Measurements from ENCODE around the gene TNFRSF6B. TPM values are rescaled to one million over a fixed set of nuclear protein-coding genes. Genes with fewer than 3 reads are reported as not detected.
"Not testable (repeated sequence)": the region's sequence is repeated elsewhere in the genome, so short reads cannot be mapped to it uniquely, and the experiment has no call there.

TNFRSF6B gene
- total RNA-seq, 1 donor from 2014 or later = not detected

GRCh38 chr20:63711085-63711645 lies 14.7 kb downstream of the TNFRSF6B start:
- DNase-seq (no peak), ATAC-seq (ENCODE audit: low read depth) (no peak)
- no peaks in the 10 kb centered on the region for H3K27me3 Mint-ChIP-seq
- intact Hi-C loops (cut with micrococcal nuclease) = no loop called here
- no peak for TF ChIP-seq CTCF (IDR thresholded peaks at IDR 0.05)
- POLR2A ChIA-PET = interaction anchor here (0.6 to 0.7 kb wide), 5 partner anchors 75 to 854 kb away, joined by 3 to 5 read pairs (median 3); no protein-coding TSS in a partner anchor
- H3K36me3 Mint-ChIP-seq (ENCODE audit: low read depth) = peaks cover 67% of the 10 kb centered on the region
- CTCF ChIA-PET = no interaction called here
- H3K9me3 Mint-ChIP-seq = peaks cover 5% of the 10 kb centered on the region
- H3K4me3 Mint-ChIP-seq = peak overlapping the region; percentile 35
- H3K4me1 Mint-ChIP-seq = peaks cover 39% of the 10 kb centered on the region
- H3K27ac Mint-ChIP-seq = no peak overlapping the region

GRCh38 chr20:63712191-63712590 lies 15.7 kb downstream of the TNFRSF6B start:
- no peak overlapping the region for H3K4me3 Mint-ChIP-seq
- intact Hi-C loops (cut with micrococcal nuclease) = no loop called here
- no peaks in the 10 kb centered on the region for H3K27me3 Mint-ChIP-seq
- ATAC-seq (ENCODE audit: low read depth) = no peak
- H3K36me3 Mint-ChIP-seq (ENCODE audit: low read depth) = peaks cover 67% of the 10 kb centered on the region
- H3K4me1 Mint-ChIP-seq = peaks cover 30% of the 10 kb centered on the region
- ChIA-PET CTCF (no interaction called here), POLR2A (interaction anchor here (0.7 kb wide), 3 partner anchors 15 to 191 kb away, joined by 3 read pairs; no protein-coding TSS in a partner anchor)
- no peak for DNase-seq
- no peak overlapping the region for H3K27ac Mint-ChIP-seq
- H3K9me3 Mint-ChIP-seq = peaks cover 7% of the 10 kb centered on the region
- no peak for TF ChIP-seq CTCF (IDR thresholded peaks at IDR 0.05)

GRCh38 chr20:63714858-63715257 lies 18.4 kb downstream of the TNFRSF6B start:
- peaks cover 19% of the 10 kb centered on the region for H3K4me1 Mint-ChIP-seq
- no peak overlapping the region for H3K27ac Mint-ChIP-seq
- DNase-seq = no peak
- peaks cover 78% of the 10 kb centered on the region for H3K36me3 Mint-ChIP-seq (ENCODE audit: low read depth)
- H3K27me3 Mint-ChIP-seq = no peaks in the 10 kb centered on the region
- H3K9me3 Mint-ChIP-seq = peaks cover 13% of the 10 kb centered on the region
- no peak overlapping the region for H3K4me3 Mint-ChIP-seq
- TF ChIP-seq CTCF (IDR thresholded peaks at IDR 0.05) = no peak
- CTCF ChIA-PET = no interaction called here
- POLR2A ChIA-PET = interaction anchor here (0.7 kb wide), 1 partner anchor 26 kb away, joined by 3 read pairs; no protein-coding TSS in a partner anchor
- intact Hi-C loops (cut with micrococcal nuclease) = no loop called here
- ATAC-seq (ENCODE audit: low read depth) = no peak

- Mint-ChIP-seq H3K4me3 (no peak overlapping the region), H3K27ac (no peak overlapping the region), H3K27me3 (no peaks in the 10 kb centered on the region), H3K4me1 (peaks cover 9% of the 10 kb centered on the region), H3K9me3 (peaks cover 13% of the 10 kb centered on the region), H3K36me3 (ENCODE audit: low read depth) (peaks cover 73% of the 10 kb centered on the region)
- no peak for ATAC-seq (ENCODE audit: low read depth)
- CTCF ChIA-PET = interaction anchor here (0.8 kb wide), 1 partner anchor 149 kb away, joined by 3 read pairs; no protein-coding TSS in a partner anchor
- POLR2A ChIA-PET = no interaction called here
- no peak for DNase-seq
- no peak for TF ChIP-seq CTCF (IDR thresholded peaks at IDR 0.05)
- intact Hi-C loops (cut with micrococcal nuclease) = no loop called here
These were observed 22.5 kb downstream of the TNFRSF6B start for GRCh38 chr20:63718996-63719395.

GRCh38 chr20:63722967-63723622 lies 26.6 kb downstream of the TNFRSF6B start:
- intact Hi-C loops (cut with micrococcal nuclease); POLR2A ChIA-PET; H3K27ac Mint-ChIP-seq; H3K27me3 Mint-ChIP-seq; ATAC-seq (ENCODE audit: low read depth); H3K4me3 Mint-ChIP-seq; DNase-seq; CTCF ChIA-PET: not testable (repeated sequence)
- peaks cover 16% of the 10 kb centered on the region for H3K4me1 Mint-ChIP-seq
- peaks cover 61% of the 10 kb centered on the region for H3K36me3 Mint-ChIP-seq (ENCODE audit: low read depth)
- H3K9me3 Mint-ChIP-seq = peaks cover 11% of the 10 kb centered on the region

- ATAC-seq (ENCODE audit: low read depth); H3K27ac Mint-ChIP-seq; H3K9me3 Mint-ChIP-seq; DNase-seq; H3K27me3 Mint-ChIP-seq; CTCF ChIA-PET; H3K4me3 Mint-ChIP-seq: not testable (repeated sequence)
- intact Hi-C loops (cut with micrococcal nuclease) = loop anchor here (2.0 to 10.0 kb wide), 2 partner anchors 23 to 75 kb away; partner anchors contain the start of genes ARFRP1, RTEL1 and STMN3
- H3K36me3 Mint-ChIP-seq (ENCODE audit: low read depth) = peaks cover 36% of the 10 kb centered on the region
- POLR2A ChIA-PET = interaction anchor here (0.8 to 1.5 kb wide), 3 partner anchors 61 to 135 kb away, joined by 3 to 5 read pairs (median 3); partner anchors contain the start of gene TPD52L2
- peaks cover 24% of the 10 kb centered on the region for H3K4me1 Mint-ChIP-seq
These were observed 33.8 kb downstream of the TNFRSF6B start for GRCh38 chr20:63730189-63730733.

Data from activated B cell treated with CpG ODN at 0.5 μM for 24 hours (primary cell).